H9 (cell line): ENCODE data around the gene RAB5IF. TPM values are rescaled to one million over a fixed set of nuclear protein-coding genes. Genes with fewer than 3 reads are reported as not detected.

Experiments used
- DNase-seq: peaks from one replicate; pipeline ENCODE4 v3.0.0-alpha.2; 2017
- H2AFZ ChIP-seq: one replicate; pipeline ENCODE4 v1.6.1; 2013; ENCODE audit warnings: mild to moderate bottlenecking, low read length, control low read depth, moderate library complexity
- H2AK5ac ChIP-seq: 2 replicates; pipeline ENCODE4 v1.6.1; 2013; ENCODE audit warnings: low read length, control low read depth, mixed read lengths; ENCODE audit not compliant: insufficient read length
- H2BK120ac ChIP-seq: one replicate; pipeline ENCODE4 v1.6.1; 2013; ENCODE audit warnings: low read depth, mild to moderate bottlenecking, low read length, control low read depth, inconsistent platforms; ENCODE audit not compliant: poor library complexity, severe bottlenecking
- H2BK12ac ChIP-seq: 2 replicates; pipeline ENCODE4 v1.6.1; 2013; ENCODE audit warnings: low read length, control low read depth, mixed read lengths, low read depth; ENCODE audit not compliant: insufficient read length
- H2BK15ac ChIP-seq: 2 replicates; pipeline ENCODE4 v1.6.1; 2013; ENCODE audit warnings: low read depth, low read length, control low read depth
- H2BK20ac ChIP-seq: one replicate; pipeline ENCODE4 v1.6.1; 2013; ENCODE audit warnings: low read depth, mild to moderate bottlenecking, low read length, control low read depth, inconsistent platforms; ENCODE audit not compliant: poor library complexity, severe bottlenecking
- H2BK5ac ChIP-seq: 2 replicates; pipeline ENCODE4 v1.6.1; 2013; ENCODE audit warnings: low read length, control low read depth, mixed read lengths; ENCODE audit not compliant: insufficient read length
- H3K14ac ChIP-seq: 2 replicates; pipeline ENCODE4 v1.6.1; 2013; ENCODE audit warnings: low read length, control low read depth; ENCODE audit not compliant: insufficient read depth
- H3K18ac ChIP-seq: 2 replicates; pipeline ENCODE4 v1.6.1; 2013; ENCODE audit warnings: low read depth, mild to moderate bottlenecking, mixed read lengths, low read length, control low read depth; ENCODE audit not compliant: insufficient read length
- H3K23ac ChIP-seq: 2 replicates; pipeline ENCODE4 v1.6.1; 2013; ENCODE audit warnings: low read length, control low read depth, mixed read lengths, low read depth; ENCODE audit not compliant: insufficient read length
- H3K23me2 ChIP-seq: 2 replicates; pipeline ENCODE4 v1.6.1; 2013; ENCODE audit warnings: low read depth, mild to moderate bottlenecking, mixed read lengths, low read length, control low read depth; ENCODE audit not compliant: insufficient read length, poor library complexity, severe bottlenecking
- H3K27ac ChIP-seq: 2 replicates; pipeline ENCODE4 v1.5.1; 2013; ENCODE audit warnings: low read length, control low read depth, mixed read lengths, low read depth; ENCODE audit not compliant: insufficient read length
- H3K27me3 ChIP-seq: 2 replicates; pipeline ENCODE4 v1.6.1; 2013; ENCODE audit warnings: low read length, control low read depth, inconsistent platforms; ENCODE audit not compliant: insufficient read depth
- H3K4ac ChIP-seq: 2 replicates; pipeline ENCODE4 v1.6.1; 2013; ENCODE audit warnings: low read depth, mild to moderate bottlenecking, control low read depth, inconsistent platforms, low read length, moderate library complexity
- H3K4me1 ChIP-seq: 2 replicates; pipeline ENCODE4 v1.6.1; 2013; ENCODE audit warnings: low read length, control low read depth, inconsistent platforms; ENCODE audit not compliant: insufficient read depth
- H3K4me2 ChIP-seq: 2 replicates; pipeline ENCODE4 v1.6.1; 2013; ENCODE audit warnings: low read length, control low read depth, mixed read lengths; ENCODE audit not compliant: insufficient read length, insufficient read depth
- H3K56ac ChIP-seq: 2 replicates; pipeline ENCODE4 v1.6.1; 2013; ENCODE audit warnings: low read depth, mild to moderate bottlenecking, mixed read lengths, low read length, control low read depth; ENCODE audit not compliant: insufficient read length
- H3K79me1 ChIP-seq: 2 replicates; pipeline ENCODE4 v1.6.1; 2013; ENCODE audit warnings: low read depth, mild to moderate bottlenecking, moderate library complexity, low read length, control low read depth, inconsistent platforms; ENCODE audit not compliant: insufficient read depth, poor library complexity, severe bottlenecking
- H3K79me2 ChIP-seq: 2 replicates; pipeline ENCODE4 v1.6.1; 2013; ENCODE audit warnings: low read length, control low read depth, inconsistent platforms; ENCODE audit not compliant: insufficient read depth
- H3K9ac ChIP-seq: 2 replicates; pipeline ENCODE4 v1.6.1; 2013; ENCODE audit warnings: low read length, control low read depth, mixed read lengths; ENCODE audit not compliant: insufficient read length; ENCODE audit errors: extremely low read depth
- H3K9me3 ChIP-seq: one replicate; pipeline ENCODE4 v1.6.1; 2013; ENCODE audit warnings: low read depth, low read length, inconsistent platforms; ENCODE audit not compliant: control insufficient read depth
- H3T11ph ChIP-seq: one replicate; pipeline ENCODE4 v1.6.1; 2013; ENCODE audit warnings: mild to moderate bottlenecking, low read length, control low read depth, inconsistent platforms
- H4K20me1 ChIP-seq: one replicate; pipeline ENCODE4 v1.6.1; 2013; ENCODE audit not compliant: control insufficient read depth, insufficient read length, insufficient read depth
- H4K5ac ChIP-seq: 2 replicates; pipeline ENCODE4 v1.6.1; 2013; ENCODE audit warnings: low read depth, mild to moderate bottlenecking, mixed read lengths, low read length, control low read depth; ENCODE audit not compliant: insufficient read length
- H4K8ac ChIP-seq: replicated peaks from 2 replicates; pipeline ENCODE4 v1.6.1; 2013; ENCODE audit warnings: low read length, control low read depth, mixed read lengths, low read depth; ENCODE audit not compliant: insufficient read length
- H4K91ac ChIP-seq: 2 replicates; pipeline ENCODE4 v1.6.1; 2013; ENCODE audit warnings: low read depth, mild to moderate bottlenecking, moderate library complexity, mixed read lengths, low read length, control low read depth; ENCODE audit not compliant: insufficient read length
- H3K27ac Mint-ChIP-seq, 3 experiments: 2 replicates in 2 of 3; 3 replicates in 1 of 3; pipeline ENCODE4 v1.8.0; 2020 to 2021; ENCODE audit warnings: mixed read lengths in 3 of 3, mild to moderate bottlenecking in 1 of 3, moderate library complexity in 1 of 3
- H3K27me3 Mint-ChIP-seq: 2 replicates; pipeline ENCODE4 v1.8.0; 2021; ENCODE audit warnings: low read depth, mild to moderate bottlenecking, moderate library complexity, mixed read lengths
- H3K36me3 Mint-ChIP-seq, 3 experiments: 2 replicates in 2 of 3; 3 replicates in 1 of 3; pipeline ENCODE4 v1.8.0; 2020 to 2021; ENCODE audit warnings: low read depth in 3 of 3, mixed read lengths in 3 of 3; ENCODE audit not compliant: insufficient read depth in 1 of 3
- H3K4me1 Mint-ChIP-seq, 2 experiments: 2 replicates each; pipeline ENCODE4 v1.8.0; 2020; ENCODE audit warnings: mixed read lengths in 2 of 2
- H3K4me3 Mint-ChIP-seq, 2 experiments: 2 replicates in 1 of 2; 3 replicates in 1 of 2; pipeline ENCODE4 v1.8.0; 2020 to 2021; ENCODE audit warnings: mild to moderate bottlenecking in 2 of 2, mixed read lengths in 2 of 2, moderate library complexity in 1 of 2
- H3K9me3 Mint-ChIP-seq, 2 experiments: 2 replicates in 1 of 2; 3 replicates in 1 of 2; pipeline ENCODE4 v1.8.0; 2020; ENCODE audit warnings: mild to moderate bottlenecking in 2 of 2, mixed read lengths in 2 of 2, moderate library complexity in 1 of 2
- CTCF ChIP-seq: fragments of 200-600 bp; sonication (generic); conservative IDR thresholded peaks from 3 replicates; pipeline ENCODE4 v1.8.0; 2021; ENCODE audit warnings: antibody characterized with exemption, mild to moderate bottlenecking
- WGBS: extraction: QIAGEN DNeasy Blood & Tissue Kit; methylation state at CpG from one replicate; pipeline ENCODE4 v1.1.7; 2013; ENCODE audit warnings: missing lambda C conversion rate, low lambda C conversion rate, mixed read lengths; ENCODE audit not compliant: insufficient read length; ENCODE audit errors: extremely low coverage; 5-methylcytosine and 5-hydroxymethylcytosine counted together
- total RNA-seq: library from RNA; stranded (reverse); gene quantifications from 2 replicates; pipeline ENCODE4 v1.2.1, GENCODE V29; 2021

RAB5IF gene
- total RNA-seq, 1 experiment from 2014 or later = 96.5 TPM

GRCh38 chr20:36620917-36621316 lies 15.3 kb downstream of the RAB5IF start:
- H3K4me1 Mint-ChIP-seq = peaks cover 7 to 10% of the 10 kb centered on the region in 2 experiments
- Histone ChIP-seq H2AFZ (no peak overlapping the region), H3K4me2 (no peak overlapping the region), H3K18ac (no peak overlapping the region), H2BK12ac (no peak overlapping the region), H3K14ac (no peak overlapping the region), H2BK120ac (no peak overlapping the region), H3K9ac (no peak overlapping the region), H2BK20ac (no peak overlapping the region), H3K79me2 (no peaks in the 10 kb centered on the region), H3K27me3 (no peaks in the 10 kb centered on the region), H3K56ac (no peak overlapping the region), H4K20me1 (no peaks in the 10 kb centered on the region), H3K79me1 (no peaks in the 10 kb centered on the region), H3K4ac (no peak overlapping the region), H4K91ac (no peak overlapping the region), H3K27ac (no peak overlapping the region), H2BK5ac (no peak overlapping the region), H3K23ac (no peak overlapping the region), H3T11ph (no peak overlapping the region), H3K4me1 (no peaks in the 10 kb centered on the region; the same call in 1 of the 2 replicates), H2BK15ac (no peak overlapping the region), H4K5ac (no peak overlapping the region), H2AK5ac (no peak overlapping the region), H3K9me3 (no peaks in the 10 kb centered on the region), H3K23me2 (no peaks in the 10 kb centered on the region), H4K8ac (no peak overlapping the region)
- TF ChIP-seq CTCF = no peak
- no peaks in the 10 kb centered on the region for H3K9me3 Mint-ChIP-seq
- 100% methylated on average over 2 of the region's 5 CpGs for WGBS
- H3K4me3 Mint-ChIP-seq = no peak overlapping the region
- no peak overlapping the region; a peak in 1 of 7 replicates for H3K27ac Mint-ChIP-seq
- no peaks in the 10 kb centered on the region for H3K27me3 Mint-ChIP-seq
- H3K36me3 Mint-ChIP-seq = peaks cover 0 to under 1% (median 0%) of the 10 kb centered on the region in 3 experiments; a peak in 1 of 7 replicates
- DNase-seq = no peak
